KBM-7 (cell line): ENCODE results near the gene CAMSAP2.
A peak's percentile ranks its signal among the peaks of the same experiment; 100 is the strongest.
"Not testable (repeated sequence)": the region's sequence is repeated elsewhere in the genome, so short reads cannot be mapped to it uniquely, and the experiment has no call there.

Experiments
- DNase-seq: peaks from one replicate; pipeline ENCODE4 v3.0.0-alpha.2; 2015
- in situ Hi-C: fragments of 300-500 bp; cut with MboI; formaldehyde crosslinking; loops from 2 replicates; pipeline ENCODE4 v1.14.3; 2020; ENCODE audit warnings: low sequenced_read_pairs, low pct_unique_long_range_greater_than_20kb, mixed read lengths

CAMSAP2 gene

DNA sequence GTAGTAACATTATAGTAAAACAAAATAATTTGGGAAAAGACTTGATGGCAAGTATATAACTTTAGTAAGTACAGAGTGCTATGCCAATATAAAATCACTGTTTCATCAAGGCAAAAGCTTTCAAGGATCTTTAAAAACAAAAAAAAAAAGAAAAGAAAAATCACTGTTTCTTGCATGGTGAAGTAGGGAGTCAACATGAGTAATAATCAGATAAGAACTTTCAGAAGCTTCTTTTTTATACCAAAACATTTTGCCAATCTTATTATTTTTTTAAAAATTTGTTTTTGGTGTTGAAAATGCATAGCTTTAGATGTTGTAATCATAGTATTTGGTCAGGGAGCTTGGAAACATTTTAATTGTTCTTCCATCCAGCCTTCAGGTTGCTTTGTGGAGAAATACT lies 37.2 kb downstream of the CAMSAP2 start:
- no peak for DNase-seq
- in situ Hi-C loops = no loop called here

DNA sequence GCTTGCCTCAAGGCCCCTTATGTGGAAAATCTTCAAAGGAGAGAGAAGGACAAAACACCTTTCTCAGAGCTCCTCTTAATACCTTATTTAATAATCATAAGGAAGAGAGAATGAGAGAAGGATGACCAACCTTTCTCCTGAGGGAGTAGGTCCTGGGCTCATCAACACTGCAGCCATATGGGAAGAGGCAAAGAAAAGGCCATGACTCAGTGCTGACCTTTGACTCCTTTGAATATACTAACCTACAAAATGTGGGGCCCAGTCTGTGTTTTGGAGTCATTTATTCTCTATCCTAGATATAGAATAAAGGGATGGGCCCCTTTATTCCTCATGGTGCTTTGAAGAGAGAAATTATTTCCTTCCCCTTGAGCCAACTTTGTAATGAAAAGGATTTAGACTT lies 38.3 kb downstream of the CAMSAP2 start:
- DNase-seq = no peak
- in situ Hi-C loops = no loop called here

DNA sequence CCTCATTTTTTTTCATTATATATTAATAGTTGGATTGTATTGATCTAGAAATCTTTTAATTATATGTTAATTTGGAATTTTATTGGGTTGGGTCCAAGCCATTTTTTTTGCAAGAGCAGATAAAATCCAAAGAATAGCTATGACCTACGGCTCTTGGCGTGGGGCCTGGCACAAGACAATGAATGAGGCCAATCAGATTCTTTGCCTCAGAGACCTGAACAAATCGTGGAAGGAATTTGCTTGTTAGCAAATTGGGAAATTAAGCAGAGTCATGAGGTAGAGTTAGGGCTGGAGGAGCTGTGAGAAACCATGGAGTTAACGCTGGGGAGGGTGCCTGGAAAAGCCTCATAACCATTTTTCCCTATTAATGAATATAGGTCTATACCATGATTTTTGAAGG lies 40.1 kb downstream of the CAMSAP2 start:
- DNase-seq = no peak
- in situ Hi-C loops = no loop called here

DNA sequence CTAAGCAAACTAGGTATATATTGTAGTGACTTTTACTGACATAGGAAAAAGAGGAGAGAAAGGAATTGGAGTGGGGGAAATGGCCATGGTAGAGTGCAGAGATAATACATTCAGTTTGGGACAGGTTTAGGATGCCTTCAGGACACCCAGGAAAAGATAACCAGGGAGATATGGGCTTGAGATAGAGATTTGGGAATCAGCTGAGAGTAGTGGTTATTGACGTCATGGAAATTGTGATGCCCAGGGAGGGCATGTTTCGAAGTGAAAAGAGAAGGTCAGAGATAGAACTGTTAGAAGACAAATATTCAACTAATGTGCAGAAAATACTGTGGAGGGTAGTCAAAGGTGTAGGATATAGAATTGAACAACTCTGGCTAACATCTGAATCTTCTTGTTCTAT lies 40.6 kb downstream of the CAMSAP2 start:
- DNase-seq = no peak
- in situ Hi-C loops = no loop called here

DNA sequence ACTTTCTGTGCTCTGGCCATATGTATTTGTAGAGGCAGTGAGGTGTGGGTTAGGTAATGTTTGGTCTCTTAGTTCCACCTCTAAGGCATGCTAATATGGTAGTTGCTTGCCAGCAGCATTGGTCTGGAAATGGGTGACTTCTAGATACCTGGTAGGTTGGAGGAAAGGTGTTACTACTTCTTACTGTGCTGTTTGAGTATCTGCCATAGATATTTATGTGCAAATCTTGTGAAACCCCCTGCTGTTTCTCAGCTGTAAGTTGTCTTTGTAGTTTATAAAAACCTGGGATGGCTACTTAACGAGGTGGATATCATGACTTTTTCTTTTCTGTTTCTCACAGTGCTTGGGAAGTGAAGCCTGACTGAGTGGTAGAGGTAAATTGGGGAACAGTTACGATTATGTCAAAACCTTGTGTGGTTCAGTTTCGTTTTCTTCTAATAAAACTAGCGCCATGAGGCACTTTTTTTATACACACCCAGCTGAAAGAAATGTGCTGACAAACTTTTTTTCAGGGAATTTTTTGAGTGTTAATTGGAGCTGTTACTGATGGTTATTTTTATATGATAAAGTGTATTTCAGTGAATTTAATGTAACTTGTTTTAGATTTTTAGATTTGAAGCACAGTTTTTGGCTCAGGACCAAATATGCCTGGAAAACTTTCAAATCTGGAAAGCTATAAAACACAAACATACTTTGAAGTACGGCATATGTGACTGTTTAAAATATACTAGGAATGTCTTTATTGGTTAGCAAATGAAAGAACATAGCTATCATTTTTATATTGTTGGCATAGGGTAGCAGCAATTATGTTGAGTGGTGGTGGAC lies 42.1 kb downstream of the CAMSAP2 start:
- DNase-seq = no peak
- in situ Hi-C loops = no loop called here

DNA sequence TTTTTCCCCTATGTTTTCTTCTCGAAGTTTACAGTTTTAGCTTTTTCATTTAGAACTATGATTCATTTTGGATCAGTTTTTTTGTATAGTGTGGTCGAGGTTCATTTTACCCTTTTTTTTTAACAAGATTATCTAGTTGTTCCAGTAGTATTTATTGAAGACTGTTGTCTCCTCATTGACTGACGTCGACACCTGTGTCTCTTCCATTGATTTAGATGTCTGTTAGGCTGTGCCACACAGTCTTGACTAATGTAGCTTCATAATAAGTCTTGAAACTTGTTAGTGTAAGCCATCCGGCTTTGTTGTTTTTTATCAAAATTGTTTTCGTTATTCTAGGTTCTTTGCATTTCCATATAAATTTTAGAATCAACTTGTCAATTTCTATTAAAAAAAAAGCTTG lies 45.2 kb downstream of the CAMSAP2 start:
- in situ Hi-C loops = no loop called here
- no peak for DNase-seq

DNA sequence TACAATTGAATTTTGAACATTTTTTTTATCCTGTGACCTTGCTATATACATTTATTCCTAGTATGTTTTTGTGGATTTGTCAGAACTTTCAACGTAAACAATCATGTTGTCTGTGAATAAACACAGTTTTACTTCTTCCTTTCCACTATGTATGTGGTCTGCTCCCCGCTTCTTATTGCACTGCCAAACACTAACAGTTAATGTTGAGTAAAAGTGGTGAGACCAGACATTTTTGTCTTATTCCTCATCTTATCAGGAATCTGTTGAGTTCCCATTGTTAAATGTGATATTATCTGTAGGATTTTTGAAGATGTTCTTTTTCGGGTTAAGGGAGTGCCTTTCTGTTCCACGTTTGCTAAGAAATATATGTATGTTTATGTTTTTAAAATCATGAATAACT lies 45.9 kb downstream of the CAMSAP2 start:
- in situ Hi-C loops = no loop called here
- DNase-seq = no peak

DNA sequence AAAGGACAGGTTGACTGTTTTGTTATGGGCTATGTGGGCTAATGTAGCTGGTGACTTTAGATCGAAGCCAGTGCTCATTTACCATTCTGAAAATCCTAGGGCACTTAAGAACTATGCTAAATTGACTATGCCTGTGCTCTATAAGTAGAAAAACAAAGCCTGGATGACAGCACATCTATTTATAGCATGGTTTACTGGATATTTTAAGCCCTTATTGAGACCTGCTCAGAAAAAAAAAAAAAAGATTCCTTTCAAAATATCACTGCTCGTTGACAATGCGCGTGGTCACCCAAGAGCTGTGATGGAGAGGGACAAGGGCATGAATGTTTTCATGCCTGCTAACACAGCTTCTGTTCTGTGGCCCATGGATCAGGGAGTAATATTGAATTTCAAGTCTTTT lies 48.1 kb downstream of the CAMSAP2 start:
- no peak for DNase-seq
- in situ Hi-C loops = no loop called here

DNA sequence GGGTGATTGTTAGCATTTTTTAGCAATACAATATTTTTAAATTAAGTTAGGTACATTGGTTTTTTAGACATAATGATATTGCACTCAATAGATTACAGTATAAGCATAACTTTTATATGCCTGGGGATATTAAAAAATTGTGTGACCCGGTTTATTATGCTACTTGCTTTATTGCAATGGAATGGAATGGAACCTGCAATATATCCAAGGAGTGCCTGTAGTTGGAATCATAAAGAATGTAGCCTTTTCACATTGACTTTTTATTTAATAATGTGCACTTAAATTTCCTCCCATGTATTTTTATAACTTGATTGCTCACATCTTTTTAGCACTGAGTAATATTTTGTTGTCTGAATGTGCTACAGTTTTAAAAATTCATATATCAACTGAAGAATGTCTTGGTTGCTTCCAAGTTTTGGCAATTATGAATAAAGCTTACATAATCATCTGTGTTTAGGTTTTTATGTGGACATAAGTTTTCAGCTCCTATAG lies 49.2 kb downstream of the CAMSAP2 start:
- DNase-seq = no peak
- in situ Hi-C loops = no loop called here

DNA sequence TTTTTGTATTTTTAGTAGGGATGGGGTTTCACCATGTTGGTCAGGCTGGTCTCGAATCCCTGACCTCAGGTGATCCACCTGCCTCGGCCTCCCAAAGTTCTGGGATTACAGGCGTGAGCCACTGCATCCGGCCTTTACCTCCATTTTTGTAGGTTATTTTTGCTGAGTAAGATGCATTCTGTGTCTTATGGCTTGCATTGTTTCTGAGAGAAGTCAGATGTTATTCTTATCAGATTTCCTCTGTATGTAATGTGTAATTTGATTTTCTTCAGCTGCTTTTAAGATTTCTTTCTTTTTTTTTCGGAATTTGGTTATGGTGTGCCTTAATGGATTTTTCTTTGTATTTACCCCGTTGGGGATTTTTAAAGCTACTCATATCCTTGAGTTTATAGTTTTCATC lies 52.3 kb downstream of the CAMSAP2 start:
- DNase-seq, in situ Hi-C loops: not testable (repeated sequence)

DNA sequence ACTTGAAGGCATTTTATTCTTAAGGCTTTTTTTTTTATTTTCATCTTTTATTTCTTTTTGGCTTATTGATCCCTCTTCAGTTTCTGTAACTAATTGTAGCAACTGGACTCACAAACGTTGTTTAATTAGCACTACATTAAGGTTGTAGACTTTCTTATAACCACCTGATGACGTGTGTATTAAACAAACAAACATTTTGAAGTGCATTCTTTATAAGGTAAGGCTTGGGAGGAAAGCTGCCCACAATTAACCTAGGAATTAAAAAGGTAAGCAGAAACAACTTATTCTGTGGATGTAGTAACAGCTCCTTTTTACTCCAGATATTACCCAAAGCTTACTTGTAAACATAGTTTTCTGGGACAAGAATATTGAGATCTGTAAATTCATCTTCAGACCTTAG lies 55.0 kb downstream of the CAMSAP2 start:
- DNase-seq = no peak

DNA sequence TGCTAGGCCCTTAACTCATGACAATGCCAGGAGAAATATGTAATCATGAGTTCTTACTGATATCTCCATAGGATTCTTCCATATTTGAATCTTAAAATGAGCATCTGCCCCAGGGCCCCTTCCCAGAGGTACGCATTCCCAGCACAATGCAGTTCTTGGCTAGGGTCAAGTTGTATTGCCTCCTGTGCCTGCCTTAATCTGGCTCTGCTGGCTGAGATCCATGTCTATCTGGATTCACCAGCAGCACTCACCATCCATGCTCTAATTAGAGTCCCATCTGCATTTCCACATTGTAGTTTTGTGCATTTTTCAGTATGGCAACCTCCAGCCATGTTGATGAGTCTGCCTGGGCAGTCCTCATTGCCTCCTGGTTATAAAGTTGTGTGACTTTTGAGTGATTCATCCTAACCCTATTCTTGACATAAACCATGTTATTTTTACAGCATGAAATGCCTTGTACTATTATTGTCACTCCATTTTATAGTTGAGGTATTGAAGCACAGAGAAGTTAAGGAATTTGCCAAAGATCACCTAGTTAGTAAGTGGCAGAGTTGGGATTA lies 55.9 kb downstream of the CAMSAP2 start:
- no peak for DNase-seq
- in situ Hi-C loops = no loop called here

More for the DNA sequence above, 55.0 kb downstream of the CAMSAP2 start:
- in situ Hi-C loops = no loop called here

DNA sequence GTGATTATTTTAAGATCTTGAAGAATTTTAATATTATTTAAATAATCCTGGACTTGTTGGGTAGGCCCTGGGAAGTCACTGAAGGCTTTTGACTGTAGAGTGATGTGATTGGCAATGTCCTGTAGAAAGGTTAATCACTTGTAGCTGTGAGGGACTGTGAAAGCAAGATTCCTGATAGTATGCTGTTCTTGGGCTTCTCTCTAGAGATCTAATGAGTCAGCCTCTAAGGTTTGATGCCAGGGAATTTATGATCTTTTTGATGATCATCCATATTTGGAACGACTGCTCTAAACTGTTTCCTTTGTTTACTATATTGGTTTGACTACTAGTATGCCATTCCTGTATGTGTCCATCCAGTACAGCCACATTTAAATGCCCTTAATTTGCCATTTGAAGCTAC lies 56.5 kb downstream of the CAMSAP2 start:
- DNase-seq = no peak
- in situ Hi-C loops = no loop called here

DNA sequence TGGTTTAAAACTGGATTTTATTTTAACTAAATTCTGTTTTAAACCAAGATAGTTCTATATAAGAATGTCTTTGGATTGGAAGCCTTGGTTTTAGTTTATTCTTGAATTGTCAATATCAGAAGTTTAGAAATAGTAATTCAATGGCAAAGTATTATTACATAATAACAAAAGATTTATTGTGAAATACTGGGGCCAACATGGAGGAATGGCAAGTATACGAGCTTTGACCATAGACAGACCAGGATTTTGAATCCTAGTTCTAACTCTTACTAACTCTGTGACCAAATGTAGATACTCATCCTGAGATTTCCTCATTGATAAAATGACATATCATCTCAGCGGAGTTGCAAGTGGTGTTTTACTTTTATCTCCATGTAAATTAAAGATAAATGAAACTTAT lies 63.3 kb downstream of the CAMSAP2 start:
- in situ Hi-C loops = loop anchor here (25.0 kb wide), 1 partner anchor 165 kb away; no protein-coding TSS in a partner anchor
- DNase-seq = no peak

DNA sequence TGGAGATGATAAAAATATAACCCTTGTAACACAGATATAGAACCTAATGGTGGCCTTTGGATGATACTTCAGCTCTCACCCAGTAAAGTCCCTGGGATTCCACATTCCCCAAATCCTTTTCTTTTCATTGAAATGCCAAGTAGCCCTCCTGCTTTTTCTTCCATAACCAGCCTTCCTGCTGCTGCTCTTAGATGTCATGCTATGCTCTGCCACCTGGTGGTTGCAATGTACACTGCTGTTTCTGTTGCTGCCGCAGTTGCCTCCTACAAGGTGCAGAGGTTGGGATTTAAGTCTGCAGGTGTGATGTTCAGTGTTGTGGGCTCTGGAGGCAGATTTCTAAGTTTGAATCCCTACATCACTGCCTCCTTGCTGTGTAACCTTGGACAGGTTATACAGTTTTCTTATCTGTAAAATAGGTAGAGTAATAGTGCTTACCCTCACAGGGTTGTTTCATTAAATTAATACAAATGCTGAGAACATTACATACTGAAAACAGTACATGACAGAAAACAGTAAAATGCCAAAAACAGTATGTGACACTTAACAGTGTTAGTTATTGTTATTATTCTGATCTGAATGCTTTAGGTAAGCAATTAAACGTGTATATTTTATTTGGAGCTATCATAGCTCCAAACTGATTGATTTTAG lies 64.3 kb downstream of the CAMSAP2 start:
- in situ Hi-C loops = loop anchor here (25.0 kb wide), 1 partner anchor 166 kb away; no protein-coding TSS in a partner anchor
- DNase-seq = peak; percentile 75

DNA sequence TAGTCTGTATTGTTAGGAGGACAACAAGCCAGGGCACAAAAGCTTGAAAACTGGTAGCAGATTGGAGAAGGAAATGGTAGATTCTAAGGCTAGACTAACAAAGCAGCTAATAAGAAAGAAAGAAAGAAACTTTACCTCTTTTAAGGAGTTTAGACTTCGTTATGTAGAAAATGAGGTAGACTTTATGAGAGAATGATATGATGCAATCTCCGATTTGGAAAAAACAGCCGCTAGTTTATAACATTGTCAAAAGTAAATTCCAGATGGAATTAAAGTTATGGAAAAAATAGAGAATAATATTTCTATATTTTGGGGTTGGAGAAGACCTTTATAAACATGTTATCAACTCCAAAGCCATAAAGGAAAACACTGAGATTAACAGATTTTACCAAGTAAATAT lies 67.0 kb downstream of the CAMSAP2 start:
- in situ Hi-C loops = loop anchor here (25.0 kb wide), 1 partner anchor 168 kb away; no protein-coding TSS in a partner anchor
- DNase-seq = no peak

DNA sequence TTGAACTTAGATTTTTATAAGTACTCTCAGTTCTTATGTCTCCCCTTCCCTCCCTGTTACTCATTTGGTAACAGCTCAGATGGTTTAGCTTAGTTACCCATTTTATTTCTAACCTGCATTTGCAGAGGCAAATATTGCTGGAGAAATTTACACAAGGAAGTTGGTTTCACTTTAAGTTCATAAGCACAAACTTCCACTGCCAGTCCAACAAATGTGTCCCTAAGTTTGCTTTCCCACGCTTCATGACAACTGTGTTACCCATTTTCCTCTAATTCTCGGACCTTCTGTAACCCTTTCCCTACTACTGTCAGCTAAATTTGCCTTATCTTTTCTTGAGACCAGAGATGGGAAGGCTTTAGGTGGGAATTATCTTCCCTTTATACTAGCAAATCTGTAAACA lies 70.2 kb downstream of the CAMSAP2 start:
- DNase-seq = no peak
- in situ Hi-C loops = loop anchor here (25.0 kb wide), 1 partner anchor 172 kb away; no protein-coding TSS in a partner anchor

DNA sequence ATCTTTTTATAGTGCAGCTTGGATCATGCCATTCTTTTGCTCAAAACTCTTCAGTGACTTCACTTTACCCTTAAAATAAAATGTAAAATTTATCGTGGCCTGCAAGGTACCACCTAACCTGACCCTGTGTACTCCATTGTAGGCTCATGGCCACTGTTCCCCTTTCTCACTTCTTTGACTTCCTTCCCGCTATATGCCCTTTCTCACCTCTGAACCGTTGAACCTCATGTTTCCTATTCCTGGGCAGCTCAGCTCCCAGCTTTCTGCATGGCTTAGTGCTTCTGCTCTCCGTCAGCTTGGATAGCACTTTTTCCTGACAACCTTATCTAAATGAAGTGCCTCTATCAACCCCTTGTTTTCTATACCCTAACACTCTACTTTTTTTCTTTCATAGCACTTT lies 73.0 kb downstream of the CAMSAP2 start:
- in situ Hi-C loops = loop anchor here (25.0 kb wide), 1 partner anchor 174 kb away; no protein-coding TSS in a partner anchor
- DNase-seq = no peak

DNA sequence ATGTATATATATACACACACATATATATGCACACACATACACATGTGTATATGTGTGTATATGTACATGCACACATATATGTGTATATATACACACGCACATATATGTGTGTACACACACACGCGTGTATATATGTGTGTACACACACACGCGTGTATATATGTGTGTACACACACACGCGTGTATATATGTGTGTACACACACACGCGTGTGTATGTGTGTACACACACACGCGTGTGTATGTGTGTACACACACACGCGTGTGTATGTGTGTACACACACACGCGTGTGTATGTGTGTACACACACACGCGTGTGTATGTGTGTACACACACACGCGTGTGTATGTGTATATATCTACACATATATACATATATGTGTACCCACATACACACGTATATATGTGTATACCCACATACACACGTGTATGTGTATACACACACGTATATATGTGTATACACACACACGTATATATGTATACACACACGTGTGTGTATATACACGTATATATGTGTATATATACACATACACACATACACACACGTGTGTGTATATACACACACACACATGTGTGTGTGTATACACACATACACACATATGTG lies 78.0 kb downstream of the CAMSAP2 start:
- DNase-seq = not testable (repeated sequence)
- in situ Hi-C loops = loop anchor here (25.0 kb wide), 1 partner anchor 179 kb away; no protein-coding TSS in a partner anchor
